ENCODE measurements around the gene HOGA1. TPM values are rescaled to one million over a fixed set of nuclear protein-coding genes. Genes with fewer than 3 reads are reported as not detected.

Gene HOGA1
- total and polyA plus RNA-seq, 2 of the 13 experiments (the other 11 are each of a cell fraction or from before 2014, with no cell fraction given): 7.6 to 19.5 TPM

- Histone ChIP-seq H2AFZ (ENCODE audit: low read length) (no peak overlapping the region), H3K36me3 (replicated peaks in 1 of 2; ENCODE audit: control insufficient read depth in 1 of 2, insufficient read depth in 2 of 2, low read length in 2 of 2) (no peaks in the 10 kb centered on the region), H3K27ac (ENCODE audit: extremely low read length, insufficient read depth, low read length) (no peak overlapping the region), H3K27me3 (ENCODE audit: control insufficient read depth in 1 of 2, insufficient read depth in 2 of 2, low read length in 2 of 2) (no peaks in the 10 kb centered on the region), H3K79me2 (ENCODE audit: insufficient read depth, low read length) (no peaks in the 10 kb centered on the region), H3K4me1 (ENCODE audit: insufficient read depth, low read length) (peaks cover 15% of the 10 kb centered on the region), H3K4me3 (replicated peaks in 1 of 3; ENCODE audit: insufficient read depth in 1 of 3, low read depth in 2 of 3, low read length in 3 of 3) (no peak overlapping the region), H3K9me3 (ENCODE audit: low read length) (no peaks in the 10 kb centered on the region), H4K20me1 (ENCODE audit: insufficient read depth, low read length) (no peaks in the 10 kb centered on the region), H3K9ac (ENCODE audit: insufficient read depth, low read depth, low read length) (no peak overlapping the region), H3K4me2 (ENCODE audit: low read depth, low read length) (no peak overlapping the region)
- 82% methylated on average over 4 of the region's 4 CpGs for WGBS (ENCODE audit: low lambda C conversion rate)
- ChIA-PET CTCF (ENCODE audit: low intra/inter-chr PET ratio, low total read pairs) (no interaction called here), POLR2A (no interaction called here)
- BruUV-seq (replicated peaks): no TSS peak
- intact Hi-C loops (cut with micrococcal nuclease; ENCODE audit: unreplicated experiment): no loop called here
- FAIRE-seq: no peak
- ATAC-seq: no peak
- no peak for DNase-seq (ENCODE audit: low spot score)
- in situ Hi-C loops (cut with HindIII; ENCODE audit: extremely low pct_ligation_motif_present, low pct_unique_long_range_greater_than_20kb): no loop called here
- TF ChIP-seq HMG20B (CRISPR knock-in tag; conservative IDR thresholded peaks at IDR 0.05) (no peak), SETDB1 (CRISPR knock-in tag; IDR thresholded peaks at IDR 0.05; ENCODE audit: borderline replicate concordance) (no peak), NCOA1 (CRISPR knock-in tag; IDR thresholded peaks at IDR 0.05) (no peak), STAT6 (CRISPR knock-in tag; IDR thresholded peaks at IDR 0.05; ENCODE audit: borderline replicate concordance) (no peak), ZNF18 (CRISPR knock-in tag; IDR thresholded peaks at IDR 0.05; ENCODE audit: insufficient replicate concordance) (no peak), ZNF274 (CRISPR knock-in tag; IDR thresholded peaks at IDR 0.05) (no peak), SATB2 (CRISPR knock-in tag; IDR thresholded peaks at IDR 0.05) (no peak), RFX1 (IDR thresholded peaks at IDR 0.05) (no peak), IRX3 (CRISPR knock-in tag; IDR thresholded peaks at IDR 0.05; ENCODE audit: borderline replicate concordance, low read depth) (no peak), ATF6 (CRISPR knock-in tag; conservative IDR thresholded peaks at IDR 0.05) (no peak), NR2F1 (CRISPR knock-in tag; IDR thresholded peaks at IDR 0.05) (no peak), ZNF572 (CRISPR knock-in tag; IDR thresholded peaks at IDR 0.05) (no peak)
- TF ChIP-seq, protein P1, sequence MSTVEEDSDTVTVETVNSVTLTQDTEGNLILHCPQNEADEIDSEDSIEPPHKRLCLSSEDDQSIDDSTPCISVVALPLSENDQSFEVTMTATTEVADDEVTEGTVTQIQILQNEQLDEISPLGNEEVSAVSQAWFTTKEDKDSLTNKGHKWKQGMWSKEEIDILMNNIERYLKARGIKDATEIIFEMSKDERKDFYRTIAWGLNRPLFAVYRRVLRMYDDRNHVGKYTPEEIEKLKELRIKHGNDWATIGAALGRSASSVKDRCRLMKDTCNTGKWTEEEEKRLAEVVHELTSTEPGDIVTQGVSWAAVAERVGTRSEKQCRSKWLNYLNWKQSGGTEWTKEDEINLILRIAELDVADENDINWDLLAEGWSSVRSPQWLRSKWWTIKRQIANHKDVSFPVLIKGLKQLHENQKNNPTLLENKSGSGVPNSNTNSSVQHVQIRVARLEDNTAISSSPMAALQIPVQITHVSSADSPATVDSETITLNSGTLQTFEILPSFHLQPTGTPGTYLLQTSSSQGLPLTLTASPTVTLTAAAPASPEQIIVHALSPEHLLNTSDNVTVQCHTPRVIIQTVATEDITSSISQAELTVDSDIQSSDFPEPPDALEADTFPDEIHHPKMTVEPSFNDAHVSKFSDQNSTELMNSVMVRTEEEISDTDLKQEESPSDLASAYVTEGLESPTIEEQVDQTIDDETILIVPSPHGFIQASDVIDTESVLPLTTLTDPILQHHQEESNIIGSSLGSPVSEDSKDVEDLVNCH (CRISPR knock-in tag; IDR thresholded peaks at IDR 0.05): no peak
- TF ChIP-seq, protein P2, sequence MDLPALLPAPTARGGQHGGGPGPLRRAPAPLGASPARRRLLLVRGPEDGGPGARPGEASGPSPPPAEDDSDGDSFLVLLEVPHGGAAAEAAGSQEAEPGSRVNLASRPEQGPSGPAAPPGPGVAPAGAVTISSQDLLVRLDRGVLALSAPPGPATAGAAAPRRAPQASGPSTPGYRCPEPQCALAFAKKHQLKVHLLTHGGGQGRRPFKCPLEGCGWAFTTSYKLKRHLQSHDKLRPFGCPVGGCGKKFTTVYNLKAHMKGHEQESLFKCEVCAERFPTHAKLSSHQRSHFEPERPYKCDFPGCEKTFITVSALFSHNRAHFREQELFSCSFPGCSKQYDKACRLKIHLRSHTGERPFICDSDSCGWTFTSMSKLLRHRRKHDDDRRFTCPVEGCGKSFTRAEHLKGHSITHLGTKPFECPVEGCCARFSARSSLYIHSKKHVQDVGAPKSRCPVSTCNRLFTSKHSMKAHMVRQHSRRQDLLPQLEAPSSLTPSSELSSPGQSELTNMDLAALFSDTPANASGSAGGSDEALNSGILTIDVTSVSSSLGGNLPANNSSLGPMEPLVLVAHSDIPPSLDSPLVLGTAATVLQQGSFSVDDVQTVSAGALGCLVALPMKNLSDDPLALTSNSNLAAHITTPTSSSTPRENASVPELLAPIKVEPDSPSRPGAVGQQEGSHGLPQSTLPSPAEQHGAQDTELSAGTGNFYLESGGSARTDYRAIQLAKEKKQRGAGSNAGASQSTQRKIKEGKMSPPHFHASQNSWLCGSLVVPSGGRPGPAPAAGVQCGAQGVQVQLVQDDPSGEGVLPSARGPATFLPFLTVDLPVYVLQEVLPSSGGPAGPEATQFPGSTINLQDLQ (CRISPR knock-in tag; IDR thresholded peaks at IDR 0.05): no peak
These were observed 45.8 kb upstream of the HOGA1 start for GRCh38 chr10:97538411-97538810.

All from HepG2 (cell line).